Lung (tissue), 12 donors: Measurements from ENCODE around the gene THADA. TPM values are rescaled to one million over a fixed set of nuclear protein-coding genes. Genes with fewer than 3 reads are reported as not detected.

Experiments used
- ATAC-seq: fragments of 200-7000 bp; cut with Tn5 transposase; one replicate; pipeline ENCODE4 v1.9.1; 2020; ENCODE audit warnings: moderate number of reproducible peaks; ENCODE audit not compliant: insufficient read depth, low FRiP score
- DNase-seq, 3 donors: peaks; one replicate each; pipeline ENCODE4 v3.0.0-alpha.2; 2013 to 2017
- H3K27ac ChIP-seq, 2 donors: one replicate each; pipeline ENCODE4 v1.5.1; 2013; ENCODE audit warnings: mild to moderate bottlenecking in 2 of 2, moderate library complexity in 2 of 2, control low read depth in 1 of 2, inconsistent platforms in 1 of 2, low read depth in 1 of 2, low read length in 1 of 2
- H3K27me3 ChIP-seq, 3 donors: one replicate each; pipeline ENCODE4 v1.5.1; 2013; ENCODE audit warnings: low read length in 2 of 3; ENCODE audit not compliant: control insufficient read depth in 3 of 3, insufficient read depth in 3 of 3
- H3K36me3 ChIP-seq, 4 donors: one replicate each; pipeline ENCODE4 v1.5.1; 2013; ENCODE audit warnings: low read length in 4 of 4, mild to moderate bottlenecking in 1 of 4, moderate library complexity in 1 of 4; ENCODE audit not compliant: control insufficient read depth in 4 of 4, insufficient read depth in 4 of 4
- H3K4me1 ChIP-seq, 5 donors: one replicate each; pipeline ENCODE4 v1.5.1; 2013; ENCODE audit warnings: low read length in 5 of 5, mild to moderate bottlenecking in 2 of 5, moderate library complexity in 1 of 5; ENCODE audit not compliant: control insufficient read depth in 5 of 5, insufficient read depth in 5 of 5
- H3K4me3 ChIP-seq: one replicate; pipeline ENCODE4 v1.5.1; 2013; ENCODE audit warnings: mild to moderate bottlenecking, control low read depth, moderate library complexity
- H3K9ac ChIP-seq, 2 donors: one replicate each; pipeline ENCODE4 v1.5.1; 2013; ENCODE audit warnings: low read length in 2 of 2, control low read depth in 1 of 2; ENCODE audit not compliant: insufficient read depth in 1 of 2
- H3K9me3 ChIP-seq, 4 donors: one replicate each; pipeline ENCODE4 v1.5.1; 2013; ENCODE audit warnings: low read length in 3 of 4, mild to moderate bottlenecking in 1 of 4, moderate library complexity in 1 of 4; ENCODE audit not compliant: control insufficient read depth in 4 of 4, insufficient read depth in 3 of 4
- WGBS, 2 donors: extraction: QIAGEN DNeasy Blood & Tissue Kit; methylation state at CpG; one replicate each; pipeline ENCODE4 v1.1.7; 2013; 5-methylcytosine and 5-hydroxymethylcytosine counted together
- polyA plus RNA-seq, 2 donors: library from polyadenylated mRNA; stranded (reverse); fragments of 200-250 nt; gene quantifications; one replicate each; pipeline ENCODE4 v1.2.1, GENCODE V29; 2013
- total RNA-seq, 2 donors: library from RNA; depleted of rRNA in 1 of 2; stranded (reverse); fragments of >200 nt in 1 of 2; gene quantifications; one replicate each; pipeline ENCODE4 v1.2.1, GENCODE V29; 2014 to 2021
- TF ChIP-seq, protein P1 (sequence below): IDR thresholded peaks from 2 replicates; pipeline ENCODE4 v1.5.1; 2012; ENCODE audit warnings: mild to moderate bottlenecking; ENCODE audit errors: control extremely low read depth, extremely low read depth
- donor health status: control.
- donor health status: control.
- donor health status: Bipolar disorder and iron deficiency.
- donor health status: healthy.
- donor health status: DM: yes; HTN: yes; CAD: no.

Gene THADA
- total and polyA plus RNA-seq, 4 donors: 11.3 to 72.5 (median 25.2) TPM

GRCh38 chr2:43425659-43426058 lies 170.2 kb downstream of the THADA start:
- H3K36me3 ChIP-seq: peaks cover 0 to 2% (median under 1%) of the 10 kb centered on the region in 4 donors
- peaks cover 0 to 2% (median 0%) of the 10 kb centered on the region in 4 donors for H3K9me3 ChIP-seq
- no peak overlapping the region for H3K27ac ChIP-seq
- WGBS, 2 donors: 83 to 88% methylated on average over 1 of the region's 1 CpG
- DNase-seq (no peak), ATAC-seq (no peak)
- no peak overlapping the region for H3K9ac ChIP-seq
- H3K4me1 ChIP-seq: peaks cover 0 to 22% (median 4%) of the 10 kb centered on the region in 5 donors
- TF ChIP-seq, protein P1, sequence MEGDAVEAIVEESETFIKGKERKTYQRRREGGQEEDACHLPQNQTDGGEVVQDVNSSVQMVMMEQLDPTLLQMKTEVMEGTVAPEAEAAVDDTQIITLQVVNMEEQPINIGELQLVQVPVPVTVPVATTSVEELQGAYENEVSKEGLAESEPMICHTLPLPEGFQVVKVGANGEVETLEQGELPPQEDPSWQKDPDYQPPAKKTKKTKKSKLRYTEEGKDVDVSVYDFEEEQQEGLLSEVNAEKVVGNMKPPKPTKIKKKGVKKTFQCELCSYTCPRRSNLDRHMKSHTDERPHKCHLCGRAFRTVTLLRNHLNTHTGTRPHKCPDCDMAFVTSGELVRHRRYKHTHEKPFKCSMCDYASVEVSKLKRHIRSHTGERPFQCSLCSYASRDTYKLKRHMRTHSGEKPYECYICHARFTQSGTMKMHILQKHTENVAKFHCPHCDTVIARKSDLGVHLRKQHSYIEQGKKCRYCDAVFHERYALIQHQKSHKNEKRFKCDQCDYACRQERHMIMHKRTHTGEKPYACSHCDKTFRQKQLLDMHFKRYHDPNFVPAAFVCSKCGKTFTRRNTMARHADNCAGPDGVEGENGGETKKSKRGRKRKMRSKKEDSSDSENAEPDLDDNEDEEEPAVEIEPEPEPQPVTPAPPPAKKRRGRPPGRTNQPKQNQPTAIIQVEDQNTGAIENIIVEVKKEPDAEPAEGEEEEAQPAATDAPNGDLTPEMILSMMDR: no peak
- no peaks in the 10 kb centered on the region for H3K27me3 ChIP-seq
- H3K4me3 ChIP-seq: no peak overlapping the region

DNA sequence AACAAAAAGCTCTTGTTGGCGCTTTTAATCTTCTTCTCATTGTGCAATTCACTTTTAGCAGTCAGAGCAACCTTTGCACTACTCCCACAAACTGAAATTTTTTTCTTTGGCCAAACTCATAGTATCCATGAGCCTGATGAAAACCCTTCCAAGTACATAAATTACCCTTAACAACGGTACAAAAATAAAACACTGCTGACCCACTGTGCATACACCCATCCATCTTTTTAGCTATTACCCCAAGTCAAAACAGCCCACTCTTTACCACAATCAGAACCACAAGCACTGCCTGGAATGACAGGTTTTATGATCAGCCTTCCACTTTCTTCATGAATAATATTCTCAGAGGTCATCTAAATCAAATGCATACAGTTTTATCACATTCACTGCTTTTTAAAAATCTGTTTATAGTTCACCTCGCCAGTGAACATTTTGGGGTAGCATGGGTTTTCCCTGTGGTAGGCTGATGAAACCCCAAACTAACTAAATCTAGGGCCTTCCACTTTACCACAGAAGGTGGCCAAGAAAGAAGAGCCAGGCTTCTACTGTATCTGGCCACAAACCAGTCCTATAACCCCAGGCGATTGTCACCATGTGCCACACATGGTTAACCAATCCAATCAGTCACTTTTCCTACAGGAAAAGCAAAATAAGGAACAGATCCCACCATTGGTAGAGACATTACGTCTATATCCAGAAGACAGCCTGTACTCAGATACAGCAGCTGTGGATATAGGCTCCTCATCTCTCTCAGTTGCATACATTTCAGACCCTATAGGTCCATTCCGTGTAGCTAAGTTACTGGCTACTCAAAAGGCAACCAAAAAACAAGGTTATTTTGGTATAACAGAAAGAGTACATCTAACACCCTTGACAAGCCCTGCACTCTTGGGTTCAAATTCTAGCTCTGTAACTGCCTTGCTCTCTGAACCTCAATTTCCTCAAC lies 171.3 kb downstream of the THADA start:
- 68 to 71% methylated on average over 6 of the region's 6 CpGs for WGBS, 2 donors
- Histone ChIP-seq H3K36me3 (peaks cover 0 to 2% (median under 1%) of the 10 kb centered on the region in 4 donors), H3K4me1 (peaks cover 0 to 21% (median 4%) of the 10 kb centered on the region in 5 donors), H3K4me3 (no peak overlapping the region), H3K9ac (no peak overlapping the region), H3K27me3 (no peaks in the 10 kb centered on the region), H3K9me3 (peaks cover 0 to 2% (median 0%) of the 10 kb centered on the region in 4 donors), H3K27ac (no peak overlapping the region)
- ATAC-seq (no peak), DNase-seq (no peak)
- TF ChIP-seq, protein P1: no peak

GRCh38 chr2:43423941-43424261 lies 171.9 kb downstream of the THADA start:
- Histone ChIP-seq H3K36me3 (peaks cover 0 to 2% (median under 1%) of the 10 kb centered on the region in 4 donors), H3K27me3 (no peaks in the 10 kb centered on the region), H3K27ac (no peak overlapping the region), H3K4me1 (peaks cover 0 to 21% (median 4%) of the 10 kb centered on the region in 5 donors), H3K9ac (no peak overlapping the region), H3K9me3 (peaks cover 0 to 2% (median 0%) of the 10 kb centered on the region in 4 donors), H3K4me3 (no peak overlapping the region)
- ATAC-seq: no peak
- DNase-seq: no peak
- TF ChIP-seq, protein P1: no peak
